Chondrocyte (in vitro differentiated cells): ENCODE results near the gene OR4X1. TPM values are rescaled to one million over a fixed set of nuclear protein-coding genes. Genes with fewer than 3 reads are reported as not detected.
A peak's percentile ranks its signal among the peaks of the same experiment; 100 is the strongest.
"Not testable (repeated sequence)": the region's sequence is repeated elsewhere in the genome, so short reads cannot be mapped to it uniquely, and the experiment has no call there.

Experiments used
- DNase-seq: peaks from one replicate; pipeline ENCODE4 v3.0.0; 2021; ENCODE audit warnings: mixed read lengths, low spot score
- H3K27ac Mint-ChIP-seq: one replicate; pipeline ENCODE4 v1.8.0; 2021; ENCODE audit warnings: mild to moderate bottlenecking, moderate library complexity, mixed read lengths; ENCODE audit not compliant: unreplicated experiment
- H3K27me3 Mint-ChIP-seq: 2 replicates; pipeline ENCODE4 v1.8.0; 2021; ENCODE audit warnings: low read depth, mixed read lengths
- H3K36me3 Mint-ChIP-seq: 2 replicates; pipeline ENCODE4 v1.8.0; 2021; ENCODE audit warnings: low read depth, mixed read lengths
- H3K4me1 Mint-ChIP-seq: 2 replicates; pipeline ENCODE4 v1.8.0; 2021; ENCODE audit warnings: low read depth, mild to moderate bottlenecking, mixed read lengths
- H3K4me3 Mint-ChIP-seq: one replicate; pipeline ENCODE4 v1.8.0; 2021; ENCODE audit warnings: mild to moderate bottlenecking, moderate library complexity, mixed read lengths; ENCODE audit not compliant: unreplicated experiment
- H3K9me3 Mint-ChIP-seq: 2 replicates; pipeline ENCODE4 v1.8.0; 2021; ENCODE audit warnings: low read depth, mixed read lengths
- total RNA-seq: library from RNA; stranded (reverse); gene quantifications from 3 replicates; pipeline ENCODE4 v1.2.1, GENCODE V29; 2021
- TF ChIP-seq, protein P1 (sequence below): fragments of 200-600 bp; sonication (generic); IDR thresholded peaks from 2 replicates; pipeline ENCODE4 v1.5.0; 2021; ENCODE audit warnings: antibody characterized with exemption, mild to moderate bottlenecking, moderate library complexity

Gene OR4X1
- total RNA-seq, 1 donor from 2014 or later: not detected

DNA sequence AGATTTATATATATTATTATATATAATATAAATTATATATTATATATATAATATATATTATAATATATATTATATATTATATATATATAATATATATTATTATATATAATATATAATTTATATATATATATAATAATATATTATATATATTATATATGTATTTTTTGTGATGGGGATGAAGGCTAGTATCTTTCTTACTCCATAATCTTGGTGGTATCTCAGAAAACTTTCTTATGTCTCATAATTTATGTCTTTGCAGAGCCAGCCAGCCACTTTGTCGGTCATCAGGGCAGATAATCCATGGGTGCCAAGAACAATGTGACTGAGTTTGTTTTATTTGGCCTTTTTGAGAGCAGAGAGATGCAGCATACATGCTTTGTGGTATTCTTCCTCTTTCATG is 42.3 kb downstream of the OR4X1 start, which contains the start of gene OR4S1:
OR4S1 (plus strand) TSS at position 301 of the 400 bp plus-strand sequence; CDS start at position 301, 0 bp downstream.
- no peak for DNase-seq
- H3K9me3 Mint-ChIP-seq: no peaks in the 10 kb centered on the region
- peaks cover 5% of the 10 kb centered on the region for H3K27me3 Mint-ChIP-seq
- H3K4me1 Mint-ChIP-seq: no peaks in the 10 kb centered on the region
- H3K4me3 Mint-ChIP-seq: no peak within 1 kb of the TSS
- H3K27ac Mint-ChIP-seq: no peak within 1 kb of the TSS
- TF ChIP-seq, protein P1, sequence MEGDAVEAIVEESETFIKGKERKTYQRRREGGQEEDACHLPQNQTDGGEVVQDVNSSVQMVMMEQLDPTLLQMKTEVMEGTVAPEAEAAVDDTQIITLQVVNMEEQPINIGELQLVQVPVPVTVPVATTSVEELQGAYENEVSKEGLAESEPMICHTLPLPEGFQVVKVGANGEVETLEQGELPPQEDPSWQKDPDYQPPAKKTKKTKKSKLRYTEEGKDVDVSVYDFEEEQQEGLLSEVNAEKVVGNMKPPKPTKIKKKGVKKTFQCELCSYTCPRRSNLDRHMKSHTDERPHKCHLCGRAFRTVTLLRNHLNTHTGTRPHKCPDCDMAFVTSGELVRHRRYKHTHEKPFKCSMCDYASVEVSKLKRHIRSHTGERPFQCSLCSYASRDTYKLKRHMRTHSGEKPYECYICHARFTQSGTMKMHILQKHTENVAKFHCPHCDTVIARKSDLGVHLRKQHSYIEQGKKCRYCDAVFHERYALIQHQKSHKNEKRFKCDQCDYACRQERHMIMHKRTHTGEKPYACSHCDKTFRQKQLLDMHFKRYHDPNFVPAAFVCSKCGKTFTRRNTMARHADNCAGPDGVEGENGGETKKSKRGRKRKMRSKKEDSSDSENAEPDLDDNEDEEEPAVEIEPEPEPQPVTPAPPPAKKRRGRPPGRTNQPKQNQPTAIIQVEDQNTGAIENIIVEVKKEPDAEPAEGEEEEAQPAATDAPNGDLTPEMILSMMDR: no peak
- H3K36me3 Mint-ChIP-seq: no peaks in the 10 kb centered on the region

DNA sequence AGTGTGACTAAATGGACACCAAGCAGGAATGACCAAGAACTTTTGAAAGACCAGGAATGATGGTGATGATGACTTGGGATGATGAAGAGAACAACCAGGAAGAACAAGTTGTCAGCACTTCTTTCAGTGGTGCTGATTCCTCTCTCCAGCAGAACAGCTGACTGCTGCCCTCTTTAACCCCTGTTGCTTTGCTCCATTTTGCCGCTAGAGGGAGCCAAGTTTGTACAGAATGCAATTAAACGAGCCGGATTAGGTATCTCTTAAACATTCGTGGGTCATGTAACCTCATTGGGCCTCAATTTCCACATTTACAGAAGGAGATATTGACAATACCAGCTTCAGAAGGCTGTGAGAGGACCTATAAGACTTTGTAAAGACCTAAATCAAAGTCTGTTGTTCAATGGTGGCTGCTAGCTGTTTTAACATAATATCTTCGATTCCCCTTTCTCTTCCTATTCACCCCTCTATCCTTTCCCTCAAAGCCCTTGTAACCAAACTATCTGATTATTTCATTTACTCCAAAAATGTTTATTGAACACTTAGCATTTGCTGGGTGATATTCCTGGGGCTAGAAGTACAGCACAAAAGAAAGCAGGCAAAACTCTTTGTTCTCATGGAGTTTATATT is 44.2 kb downstream of the OR4X1 start:
- no peak overlapping the region for H3K27ac Mint-ChIP-seq
- no peaks in the 10 kb centered on the region for H3K36me3 Mint-ChIP-seq
- peaks cover 5% of the 10 kb centered on the region for H3K27me3 Mint-ChIP-seq
- no peak overlapping the region for H3K4me3 Mint-ChIP-seq
- no peak for DNase-seq
- H3K4me1 Mint-ChIP-seq: no peaks in the 10 kb centered on the region
- no peaks in the 10 kb centered on the region for H3K9me3 Mint-ChIP-seq
- TF ChIP-seq, protein P1: peak; percentile 87

DNA sequence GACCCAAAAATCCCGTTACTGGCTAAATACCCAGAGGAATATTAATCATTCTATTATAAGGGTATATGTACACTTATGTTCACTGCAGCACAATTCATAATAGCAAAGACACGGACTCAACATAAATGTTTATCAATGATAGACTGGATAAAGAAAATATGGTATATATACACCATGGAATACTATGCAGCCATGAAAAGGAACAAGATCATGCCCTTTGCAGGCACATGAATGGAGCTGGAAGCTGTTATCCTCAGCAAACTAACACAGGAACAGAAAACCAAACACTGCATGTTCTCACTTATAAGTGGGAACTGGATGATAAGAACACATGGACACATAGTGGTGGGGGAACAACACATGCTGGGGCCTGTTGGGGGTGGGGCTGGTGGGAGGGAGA is 49.9 kb downstream of the OR4X1 start:
- not testable (repeated sequence) for DNase-seq, H3K4me3 Mint-ChIP-seq, H3K36me3 Mint-ChIP-seq, H3K4me1 Mint-ChIP-seq, H3K27me3 Mint-ChIP-seq, H3K9me3 Mint-ChIP-seq, H3K27ac Mint-ChIP-seq

Other genes starting within 250 kb of the OR4X1 start
- not detected in 3 replicates for gene OR4B1, start 47.1 kb upstream of the OR4X1 start, total RNA-seq
- not detected in 3 replicates for gene OR4X2, start 18.8 kb upstream of the OR4X1 start, total RNA-seq
- not detected in 3 replicates for gene OR4S1, start 42.4 kb downstream of the OR4X1 start, total RNA-seq
- not detected in 3 replicates for gene OR4C3, start 61.1 kb downstream of the OR4X1 start, total RNA-seq
- gene OR4C5, start 102.6 kb downstream of the OR4X1 start, total RNA-seq: not detected in 3 replicates
- not detected in 3 replicates for gene OR4A47, start 224.9 kb downstream of the OR4X1 start, total RNA-seq